ENCODE measurements around the gene B4GALT7. TPM values are rescaled to one million over a fixed set of nuclear protein-coding genes. Genes with fewer than 3 reads are reported as not detected.

Gene B4GALT7, protein sequence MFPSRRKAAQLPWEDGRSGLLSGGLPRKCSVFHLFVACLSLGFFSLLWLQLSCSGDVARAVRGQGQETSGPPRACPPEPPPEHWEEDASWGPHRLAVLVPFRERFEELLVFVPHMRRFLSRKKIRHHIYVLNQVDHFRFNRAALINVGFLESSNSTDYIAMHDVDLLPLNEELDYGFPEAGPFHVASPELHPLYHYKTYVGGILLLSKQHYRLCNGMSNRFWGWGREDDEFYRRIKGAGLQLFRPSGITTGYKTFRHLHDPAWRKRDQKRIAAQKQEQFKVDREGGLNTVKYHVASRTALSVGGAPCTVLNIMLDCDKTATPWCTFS
- 36.3 and 43.5 TPM in 2 replicates for total RNA-seq

DNA sequence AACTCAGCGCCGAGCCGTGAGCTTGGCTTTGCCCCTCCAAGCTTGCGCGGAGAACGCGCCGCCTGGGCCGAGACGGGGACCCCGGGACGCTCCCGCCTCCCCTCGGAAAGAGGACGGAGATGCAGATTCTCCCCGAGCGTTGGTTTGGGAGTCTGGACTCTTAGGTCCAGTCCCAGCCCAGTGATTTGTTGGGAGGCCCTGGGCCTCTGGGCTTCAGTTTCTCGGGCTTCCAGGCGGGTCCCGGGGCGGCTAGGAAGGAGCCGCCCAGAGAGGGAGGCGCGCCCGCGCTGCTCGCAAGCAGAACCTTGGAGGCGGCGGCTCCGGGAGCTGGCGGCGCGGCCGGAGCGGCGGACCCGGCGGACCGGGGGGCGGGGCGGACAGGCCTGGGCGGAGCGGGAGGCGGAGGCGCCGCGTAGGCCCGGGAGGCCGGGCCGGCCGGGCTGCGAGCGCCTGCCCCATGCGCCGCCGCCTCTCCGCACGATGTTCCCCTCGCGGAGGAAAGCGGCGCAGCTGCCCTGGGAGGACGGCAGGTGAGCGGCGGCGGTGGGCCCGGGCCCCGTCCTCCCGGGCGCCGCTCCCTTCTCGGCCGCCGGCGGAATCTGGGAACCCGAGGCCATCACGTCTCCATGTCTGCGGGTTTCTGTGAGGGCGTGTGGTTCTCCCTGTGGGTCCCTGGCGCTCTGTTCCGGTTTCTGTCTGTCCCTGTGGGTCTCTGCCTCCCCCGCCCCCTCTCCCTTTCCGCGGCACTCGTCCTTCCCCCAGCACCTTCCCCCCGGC lies at the start of gene B4GALT7:
Gene B4GALT7, plus strand, starts transcription at position 402 of the 777 bp plus-strand sequence. Its CDS starts 79 bp downstream, at position 481.

DNA sequence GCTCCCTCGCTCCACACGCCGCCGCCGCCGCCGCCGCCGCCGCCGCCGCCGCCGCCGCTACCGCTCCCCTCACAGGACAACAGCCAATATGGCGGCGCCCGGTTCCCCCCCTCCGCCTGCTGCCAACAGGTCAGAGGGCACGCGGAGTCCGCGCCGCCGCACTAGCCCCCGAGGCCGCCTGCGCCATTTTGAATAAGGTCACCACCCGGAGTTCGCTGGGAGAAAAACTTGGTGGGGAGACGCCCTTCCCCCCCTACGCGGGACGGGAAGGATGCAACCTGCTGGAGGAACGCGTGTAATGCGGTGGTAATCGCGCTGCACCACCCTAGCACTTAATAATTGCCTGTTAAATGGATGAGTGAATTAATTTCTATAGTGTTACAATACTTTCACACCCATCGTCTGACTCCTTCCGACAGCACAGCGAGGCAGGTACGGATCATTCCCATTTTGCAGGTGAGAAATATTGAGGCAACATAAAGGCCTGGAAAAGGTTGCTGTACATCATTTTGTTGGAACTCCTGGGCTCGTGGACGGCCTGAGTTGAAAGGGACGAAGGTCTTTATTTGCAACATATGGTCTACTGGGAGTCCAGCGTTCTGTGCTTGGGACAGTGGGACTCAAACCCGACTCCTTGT lies 45.3 kb upstream of the B4GALT7 start, which contains the start of gene FAM193B:
Gene FAM193B, minus strand, starts transcription at position 90 of the 638 bp plus-strand sequence. CDS start 105 bp downstream, outside the sequence.

DNA sequence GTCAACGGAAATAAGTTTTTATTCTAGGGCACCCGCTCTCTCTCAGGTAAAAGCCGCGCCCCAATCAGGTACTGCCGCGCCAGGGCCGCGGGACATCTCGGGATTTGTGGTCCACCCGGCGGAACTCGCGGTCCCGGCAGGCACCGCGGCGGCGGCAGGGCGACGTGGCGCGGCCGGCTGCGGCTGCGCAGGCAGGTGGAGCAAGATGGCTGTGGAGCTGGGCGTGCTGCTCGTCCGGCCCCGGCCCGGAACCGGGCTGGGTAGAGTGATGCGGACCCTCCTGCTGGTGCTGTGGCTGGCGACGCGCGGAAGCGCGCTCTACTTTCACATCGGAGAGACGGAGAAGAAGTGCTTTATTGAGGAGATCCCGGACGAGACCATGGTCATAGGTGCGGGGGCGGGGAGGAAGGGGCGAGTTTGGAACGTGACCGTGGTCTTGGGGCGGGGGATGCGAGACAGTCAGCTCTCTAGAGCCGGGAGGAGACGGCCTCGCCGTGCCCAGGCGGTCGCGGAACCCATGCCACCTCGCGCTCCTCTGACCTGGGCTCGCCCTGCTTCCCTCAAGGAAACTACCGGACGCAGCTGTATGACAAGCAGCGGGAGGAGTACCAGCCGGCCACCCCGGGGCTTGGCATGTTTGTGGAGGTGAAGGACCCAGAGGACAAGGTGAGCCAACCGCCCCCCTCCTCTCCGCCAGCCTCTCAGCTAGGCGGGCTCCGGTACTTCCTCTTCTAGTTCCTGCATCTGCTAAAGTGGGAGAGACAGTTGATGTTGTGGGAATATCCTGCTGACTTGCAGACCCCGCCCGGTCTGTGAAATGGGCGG lies 7.7 kb upstream of the B4GALT7 start, which contains the start of gene TMED9:
Gene TMED9, plus strand, starts transcription at position 194 of the 825 bp plus-strand sequence. Its CDS starts 12 bp downstream, at position 206.

Other genes with a start within 250 kb of the B4GALT7 start
- 488 and 547 TPM in 2 replicates for gene LMAN2, start 248.5 kb upstream of the B4GALT7 start, total RNA-seq
- gene RGS14, start 242.2 kb upstream of the B4GALT7 start, total RNA-seq = 4.0 and 5.0 TPM in 2 replicates
- gene SLC34A1, start 215.7 kb upstream of the B4GALT7 start, total RNA-seq = not detected in 2 replicates
- gene PFN3, start 199.5 kb upstream of the B4GALT7 start, total RNA-seq = not detected in 2 replicates
- gene F12, start 190.6 kb upstream of the B4GALT7 start, total RNA-seq = 0.18 and 0.28 TPM in 2 replicates
- gene GRK6, start 173.5 kb upstream of the B4GALT7 start, total RNA-seq = 17.5 and 23.2 TPM in 2 replicates
- 2.7 and 3.0 TPM in 2 replicates for gene PRR7, start 153.3 kb upstream of the B4GALT7 start, total RNA-seq
- 130 and 139 TPM in 2 replicates for gene DBN1, start 126.5 kb upstream of the B4GALT7 start, total RNA-seq
- gene PDLIM7, start 102.5 kb upstream of the B4GALT7 start, total RNA-seq = 72.1 and 84.4 TPM in 2 replicates
- gene DOK3, start 90.3 kb upstream of the B4GALT7 start, total RNA-seq = 1.7 and 2.3 TPM in 2 replicates
- 88.7 and 149 TPM in 2 replicates for gene DDX41, start 83.2 kb upstream of the B4GALT7 start, total RNA-seq
- gene FAM193B, start 45.6 kb upstream of the B4GALT7 start, total RNA-seq = 12.2 and 14.1 TPM in 2 replicates
- 192 and 233 TPM in 2 replicates for gene TMED9, start 7.9 kb upstream of the B4GALT7 start, total RNA-seq
- gene FAM153A, start 182.8 kb downstream of the B4GALT7 start, total RNA-seq = not detected in 2 replicates